DMS79 treated with DMSO at 0.1 percent for 48 hours (cell line): Measurements from ENCODE around the gene SORL1.
A peak's percentile ranks its signal among the peaks of the same experiment; 100 is the strongest.

Experiments
- DNase-seq: peaks from one replicate; lab custom pipeline; 2025; lab: John Stamatoyannopoulos, UW

The SORL1 gene

DNA sequence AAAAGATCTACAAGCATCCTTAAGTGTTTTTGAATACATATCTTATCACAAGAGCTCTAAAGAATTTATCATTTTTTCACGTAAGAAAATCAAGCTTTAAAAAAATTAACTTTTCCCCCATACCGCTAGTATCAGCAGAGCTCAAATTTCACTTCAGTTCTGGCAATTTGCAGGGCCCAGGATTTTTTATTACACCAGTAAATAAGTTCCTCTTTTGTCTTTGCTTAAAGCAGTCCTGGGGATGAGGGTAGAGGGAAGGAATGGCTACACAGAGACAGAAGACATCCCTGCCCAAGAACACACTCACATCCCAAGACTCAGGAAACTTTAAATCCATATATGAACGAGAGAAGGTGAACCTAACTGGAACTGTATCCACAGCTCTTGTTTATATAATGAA, 22.6 kb upstream of the SORL1 start:
- no peak for DNase-seq

- no peak for DNase-seq
These were observed 20.1 kb upstream of the SORL1 start for GRCh38 chr11:121431820-121432526.

DNA sequence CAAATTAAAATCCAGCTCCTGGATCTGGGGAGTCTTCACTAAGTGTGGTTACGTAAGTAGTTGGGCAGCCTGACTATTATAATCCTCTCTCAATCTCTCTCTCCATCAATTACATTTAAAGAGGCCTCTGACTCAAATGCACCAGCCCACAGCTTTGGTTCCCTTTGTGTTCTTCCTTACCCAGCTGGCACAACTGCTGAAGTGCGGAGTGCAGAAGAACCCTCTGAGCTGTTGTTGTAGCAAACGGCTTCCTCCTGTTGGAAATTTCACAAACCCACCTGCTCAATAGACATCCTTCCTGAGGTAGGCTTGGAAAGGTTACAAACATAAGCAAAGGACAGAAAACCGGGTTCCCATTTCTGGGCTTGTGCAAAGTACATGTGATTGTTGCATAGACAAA, 17.0 kb upstream of the SORL1 start:
- peak; percentile 92 for DNase-seq

- peak; percentile 97 for DNase-seq
These were observed 16.3 kb upstream of the SORL1 start for GRCh38 chr11:121435551-121436511.

DNA sequence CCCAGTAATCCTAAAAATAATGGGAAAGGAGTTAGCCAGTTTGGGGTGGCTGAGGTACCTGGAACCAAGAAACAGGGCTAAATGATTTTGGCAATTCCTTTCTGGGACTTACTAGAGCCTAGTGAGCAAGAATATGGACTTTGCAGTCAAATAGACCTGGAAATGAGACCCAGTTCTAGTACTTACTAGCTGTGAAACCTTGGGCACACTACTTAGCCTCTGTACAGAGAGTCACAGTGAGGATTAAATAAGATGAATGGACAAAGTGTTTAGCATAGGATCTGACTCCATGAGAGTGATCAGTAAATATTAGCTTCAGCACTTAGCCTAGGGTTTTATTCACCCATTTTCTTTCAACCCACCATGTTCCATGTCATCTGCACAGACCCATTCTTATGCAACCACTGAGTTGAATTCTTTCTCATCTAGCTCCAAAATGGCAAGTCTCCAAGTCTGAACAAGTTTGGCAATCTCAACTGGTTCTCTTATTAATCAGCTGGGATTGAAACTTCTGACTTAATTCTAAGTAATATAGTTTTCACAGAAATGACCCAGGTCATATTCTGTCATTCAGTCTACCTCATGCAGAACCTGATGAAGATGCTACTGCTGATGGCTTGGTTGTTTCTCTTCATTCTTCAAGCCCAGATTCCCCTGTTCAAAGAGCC, 15.0 kb upstream of the SORL1 start:
- DNase-seq: peak; percentile 41

DNA sequence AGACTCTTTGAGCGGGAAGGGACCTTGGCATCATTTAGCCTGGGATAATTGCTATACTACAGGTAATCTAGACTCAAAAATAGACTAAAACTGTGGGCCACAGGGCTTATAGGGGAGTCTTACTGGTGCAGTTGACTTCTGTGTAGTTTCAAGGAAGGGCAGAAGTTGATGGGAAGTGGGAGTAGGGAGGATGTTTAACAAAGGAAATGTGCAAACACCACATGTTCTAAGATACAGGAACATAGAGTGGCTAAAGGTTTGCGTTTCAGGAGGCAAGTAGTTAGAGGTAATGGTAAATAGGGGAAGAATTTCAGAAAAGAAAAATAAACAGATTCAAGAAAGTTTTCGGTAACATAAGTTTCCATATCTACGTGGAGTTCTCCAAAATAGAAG, 14.4 kb upstream of the SORL1 start:
- no peak for DNase-seq

- no peak for DNase-seq
These were observed 12.8 kb upstream of the SORL1 start for GRCh38 chr11:121439337-121439736.

- no peak for DNase-seq
These were observed 12.4 kb upstream of the SORL1 start for GRCh38 chr11:121439759-121440158.

DNA sequence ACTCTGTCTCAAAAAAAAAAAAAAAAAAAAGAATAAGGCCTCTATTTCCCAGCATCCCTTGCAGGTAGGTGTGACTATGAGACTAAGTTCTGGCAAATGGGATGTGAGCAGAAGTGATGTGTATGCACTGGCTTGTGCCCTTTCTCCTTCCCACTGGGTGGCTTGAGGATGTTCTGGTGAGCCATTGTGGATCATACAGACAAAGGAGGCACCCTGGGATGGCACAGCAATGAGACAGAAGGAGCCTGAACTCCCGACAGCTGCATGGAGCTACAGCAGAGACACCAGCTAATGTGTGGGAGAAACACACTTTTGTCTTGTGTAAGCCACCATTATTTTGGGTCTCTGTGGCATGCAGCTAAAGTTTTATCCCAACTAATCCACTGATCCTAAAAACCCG, 10.6 kb upstream of the SORL1 start:
- no peak for DNase-seq

DNA sequence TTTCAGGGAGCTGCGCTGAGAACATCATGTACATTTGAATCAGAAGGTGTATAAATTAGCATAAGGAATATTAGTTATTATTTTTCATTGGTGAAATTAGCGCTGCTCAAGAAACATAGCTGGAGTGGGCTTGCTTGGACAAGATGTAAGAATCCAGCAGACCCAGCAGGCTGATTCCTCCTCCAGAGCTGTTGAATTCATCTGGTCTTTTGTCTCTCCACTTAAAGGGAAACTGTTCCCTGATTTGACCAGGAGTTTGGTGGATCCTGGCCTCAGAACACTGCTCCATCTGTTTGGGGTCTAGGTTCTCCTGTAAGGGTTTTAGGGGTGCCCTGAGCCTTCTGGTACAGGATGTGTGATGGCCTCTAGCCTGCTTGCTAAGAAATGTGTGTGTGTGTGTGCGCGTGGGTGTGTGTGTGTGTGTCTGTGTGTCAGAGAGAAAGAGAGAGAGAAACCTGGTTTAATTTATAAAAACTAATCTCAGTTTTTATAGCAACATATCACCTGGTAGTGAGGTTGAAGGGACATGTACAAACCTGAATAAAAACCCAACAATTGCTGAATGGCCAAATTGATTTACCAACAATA, 8.3 kb upstream of the SORL1 start:
- no peak for DNase-seq

DNA sequence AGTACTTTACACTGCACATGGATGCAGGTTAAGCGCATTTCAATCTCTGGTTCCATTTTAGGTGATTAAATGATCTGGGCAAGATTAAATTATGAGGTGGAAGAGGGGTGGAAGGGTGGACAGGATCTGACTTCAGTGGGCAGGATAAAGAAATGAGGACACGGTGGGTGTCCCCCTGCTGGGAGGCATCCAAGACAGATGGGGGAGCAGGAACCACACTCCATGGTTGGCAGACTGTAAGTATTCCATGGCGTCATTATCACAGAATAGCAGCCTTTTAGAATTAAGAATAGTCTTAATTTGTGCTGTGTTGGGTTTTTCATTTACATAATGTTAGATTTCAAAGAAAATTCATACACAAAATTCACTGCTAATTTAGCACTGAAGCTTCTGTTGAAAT, 7.6 kb upstream of the SORL1 start:
- DNase-seq: no peak

- DNase-seq: no peak
These were observed 6.9 kb upstream of the SORL1 start for GRCh38 chr11:121445071-121445768.

- no peak for DNase-seq
These were observed 5.4 kb upstream of the SORL1 start for GRCh38 chr11:121446752-121447156.

- DNase-seq: no peak
These were observed 4.1 kb upstream of the SORL1 start for GRCh38 chr11:121448011-121448410.

DNA sequence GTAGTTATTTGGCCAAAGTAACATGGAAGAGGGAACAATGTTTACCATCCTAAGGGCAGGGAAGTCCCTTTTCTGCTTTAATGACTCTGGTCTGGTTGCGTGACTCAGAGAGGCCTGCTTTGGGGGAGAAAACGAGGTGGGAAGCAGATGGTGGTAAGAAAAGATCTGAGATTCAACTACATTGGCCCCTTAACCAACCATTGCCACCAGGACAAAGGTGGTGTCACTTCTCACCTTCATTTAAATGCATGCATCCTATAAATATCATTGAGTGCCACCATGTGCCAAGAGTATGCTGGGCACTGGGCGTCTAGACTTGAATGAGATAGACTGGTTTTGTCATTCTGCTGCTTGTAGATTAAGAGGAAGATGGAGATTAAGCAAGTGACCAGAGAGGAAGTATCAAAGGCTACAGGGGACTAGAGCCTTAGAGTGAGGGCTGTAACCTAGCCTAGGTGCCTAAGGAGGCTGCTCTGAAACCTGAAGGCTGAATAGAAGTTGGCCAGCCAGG, 3.6 kb upstream of the SORL1 start:
- no peak for DNase-seq

DNA sequence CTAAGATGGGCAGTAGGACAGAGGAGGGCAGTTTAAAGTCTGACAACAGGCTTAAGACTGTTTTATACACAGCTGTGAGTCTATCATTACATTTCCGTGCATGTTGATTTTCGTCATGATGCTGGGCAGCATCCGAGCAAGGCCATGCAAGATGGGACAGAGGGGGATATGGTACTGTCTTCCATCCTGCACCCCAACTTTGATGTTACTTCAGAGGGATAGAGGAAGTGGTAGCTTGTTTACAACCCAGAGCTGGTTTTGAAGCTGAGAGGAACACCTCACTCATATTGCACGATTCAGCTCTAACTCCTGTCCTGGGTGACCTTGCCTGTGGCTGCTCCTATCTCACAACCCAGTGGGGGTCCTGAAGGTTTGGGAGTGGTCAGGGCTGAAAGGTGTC, 3.0 kb upstream of the SORL1 start:
- DNase-seq: no peak

DNA sequence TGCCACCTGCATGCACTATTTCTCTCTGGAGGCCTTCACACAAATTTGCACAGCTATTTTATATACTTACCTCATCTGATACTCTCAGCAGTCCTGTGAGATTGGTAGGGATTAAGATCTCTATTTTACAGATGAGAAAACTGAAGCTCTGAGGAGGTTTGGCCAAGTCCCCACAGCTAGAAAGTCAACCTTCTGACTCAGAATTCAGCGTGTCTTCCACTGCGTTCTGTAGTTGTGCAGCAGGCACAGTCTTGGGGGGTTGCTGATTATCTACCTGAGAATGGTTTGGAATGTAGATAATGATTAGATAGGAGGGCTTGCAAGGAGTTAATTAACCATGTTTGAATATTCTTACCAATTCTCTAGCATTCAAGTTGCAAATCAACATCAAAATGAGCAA, 2.5 kb upstream of the SORL1 start:
- DNase-seq: no peak

GRCh38 chr11:121450401-121450800, 1.7 kb upstream of the SORL1 start:
- DNase-seq: no peak

DNA sequence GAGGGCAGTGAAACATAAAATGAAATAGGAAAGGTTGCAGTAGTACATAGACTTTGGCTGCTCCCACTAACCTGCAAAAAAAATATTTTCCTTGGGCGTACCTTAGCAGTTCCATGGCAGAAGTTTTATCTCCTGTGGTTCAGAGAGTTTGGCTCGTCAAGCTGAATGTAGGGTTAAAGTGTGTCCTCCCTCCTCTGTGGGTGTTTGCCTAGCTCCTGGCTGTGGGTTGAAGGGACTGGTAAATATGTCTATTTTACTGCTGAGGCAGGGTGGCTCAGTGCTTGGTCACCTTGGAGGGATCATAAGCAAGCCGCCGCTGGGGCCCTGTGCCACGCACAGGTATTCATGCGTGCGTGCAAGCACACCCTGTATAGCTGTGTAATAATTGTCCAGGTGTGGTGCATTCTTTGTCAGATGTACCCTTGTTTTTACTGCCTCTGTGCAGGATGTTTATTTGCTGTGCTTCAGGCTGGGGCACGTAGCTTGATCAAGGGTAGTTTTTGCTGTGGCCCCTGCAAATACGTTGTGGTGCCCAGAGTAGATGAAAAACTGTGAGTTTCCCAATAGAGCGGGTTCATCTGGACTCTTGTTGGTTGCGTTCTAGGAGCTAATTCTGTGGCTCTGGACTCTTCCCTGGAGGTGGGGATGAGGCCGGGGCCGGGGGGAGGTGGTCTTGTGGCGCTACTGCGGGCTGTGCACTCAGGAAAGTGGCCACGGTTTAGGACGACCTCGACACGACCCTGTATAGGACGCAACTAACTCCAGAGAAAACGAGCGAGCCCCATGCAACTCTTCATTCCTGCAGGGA, 732 bp upstream of the SORL1 start:
- DNase-seq: peak; percentile 24

- DNase-seq: peak; percentile 71
These were observed 566 bp downstream of the SORL1 start, which contains the start of gene SORL1-AS1 for GRCh38 chr11:121452609-121453150. Gene SORL1-AS1 (minus strand): TSS chr11:121452967.
